Measurements from ENCODE around the gene CFAP92.
A peak's percentile ranks its signal among the peaks of the same experiment; 100 is the strongest.
"Not testable (repeated sequence)": the region's sequence is repeated elsewhere in the genome, so short reads cannot be mapped to it uniquely, and the experiment has no call there.

CFAP92 gene

GRCh38 chr3:128867200-128868125 is 126.4 kb downstream of the CFAP92 start:
- Histone ChIP-seq H3K4me1 (ENCODE audit: control insufficient read depth, insufficient read depth, low read length) (no peaks in the 10 kb centered on the region; the same call in 1 of the 2 replicates), H3K4me3 (ENCODE audit: low read depth, low read length) (no peak overlapping the region), H3K36me3 (ENCODE audit: control insufficient read depth in 2 of 2, insufficient read depth in 1 of 2, low read length in 2 of 2) (peaks cover 0 to 16% of the 10 kb centered on the region in 2 experiments; a peak in 1 of 3 replicates), H3K27ac (ENCODE audit: extremely low read depth, low read depth, low read length) (no peak overlapping the region), H3K9me3 (ENCODE audit: control insufficient read depth, insufficient read depth, low read depth, low read length) (no peaks in the 10 kb centered on the region)
- POLR2A ChIA-PET: interaction anchor here (0.8 kb wide), 1 partner anchor 12 kb away, joined by 3 read pairs; the partner anchor contains the start of gene ACAD9
- TF ChIP-seq ZNF768 (tag by site-specific recombination; IDR thresholded peaks at IDR 0.05): peak; percentile 100
- TF ChIP-seq YY2 (tag by site-specific recombination; IDR thresholded peaks at IDR 0.05): no peak
- CTCF ChIA-PET: interaction anchor here (0.9 to 1.7 kb wide), 4 partner anchors 8 to 73 kb away, joined by 3 to 6 read pairs (median 5); no protein-coding TSS in a partner anchor

- H3K9me3 ChIP-seq (ENCODE audit: control insufficient read depth, insufficient read depth, low read depth, low read length); CTCF ChIA-PET; H3K27ac ChIP-seq (ENCODE audit: extremely low read depth, low read depth, low read length); H3K4me3 ChIP-seq (ENCODE audit: low read depth, low read length); H3K4me1 ChIP-seq (ENCODE audit: control insufficient read depth, insufficient read depth, low read length): not testable (repeated sequence)
- peaks cover 0 to 23% of the 10 kb centered on the region in 2 experiments; a peak in 1 of 3 replicates for H3K36me3 ChIP-seq (ENCODE audit: control insufficient read depth in 2 of 2, insufficient read depth in 1 of 2, low read length in 2 of 2)
- POLR2A ChIA-PET: interaction anchor here (1.5 kb wide), 1 partner anchor 14 kb away, joined by 3 read pairs; the partner anchor contains the start of gene ACAD9
- TF ChIP-seq ZBTB17 (tag by site-specific recombination; IDR thresholded peaks at IDR 0.05): 0 out of 2 replicates have a peak, but pooled peaks have one; percentile 24
Measured at GRCh38 chr3:128864849-128865804, 128.7 kb downstream of the CFAP92 start.

DNA sequence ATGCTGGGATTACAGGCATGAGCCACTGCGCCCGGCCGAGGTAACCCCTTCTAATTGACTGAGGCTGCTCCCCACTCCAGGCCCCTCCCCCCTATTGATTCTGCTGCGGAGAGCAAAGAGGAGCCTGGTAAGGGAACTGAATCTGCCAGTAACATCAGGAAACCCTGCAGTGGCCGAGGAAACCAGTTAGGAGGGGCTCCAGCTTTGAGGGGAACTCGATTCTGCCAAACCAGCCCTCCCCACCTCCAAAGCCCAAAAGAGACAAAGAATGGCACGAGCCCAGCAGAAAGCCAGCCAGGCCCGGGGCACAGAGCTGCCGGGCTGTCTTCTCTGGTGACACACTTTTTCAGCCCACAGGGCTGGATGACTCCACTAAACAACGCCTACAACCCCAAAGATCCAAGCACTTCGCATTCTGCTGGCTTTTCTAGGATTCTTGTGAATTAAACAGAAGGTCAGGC is 129.5 kb downstream of the CFAP92 start:
- Histone ChIP-seq H3K4me3 (ENCODE audit: low read depth, low read length) (no peak overlapping the region), H3K4me1 (ENCODE audit: control insufficient read depth, insufficient read depth, low read length) (no peaks in the 10 kb centered on the region; the same call in 1 of the 2 replicates), H3K27ac (ENCODE audit: extremely low read depth, low read depth, low read length) (no peak overlapping the region), H3K9me3 (ENCODE audit: control insufficient read depth, insufficient read depth, low read depth, low read length) (no peaks in the 10 kb centered on the region), H3K36me3 (ENCODE audit: control insufficient read depth in 2 of 2, insufficient read depth in 1 of 2, low read length in 2 of 2) (peaks cover 0 to 25% of the 10 kb centered on the region in 2 experiments; a peak in 1 of 3 replicates)
- CTCF ChIA-PET: no interaction called here
- POLR2A ChIA-PET: no interaction called here
- no peak for TF ChIP-seq ZNF37A (tag by site-specific recombination; IDR thresholded peaks at IDR 0.05)
- no peak for TF ChIP-seq ZSCAN5A (tag by site-specific recombination; IDR thresholded peaks at IDR 0.05)
- TF ChIP-seq ZNF311 (tag by site-specific recombination; IDR thresholded peaks at IDR 0.05; ENCODE audit: borderline replicate concordance): no peak
- TF ChIP-seq ZNF239 (tag by site-specific recombination; IDR thresholded peaks at IDR 0.05): no peak
- no peak for TF ChIP-seq ZNF223 (tag by site-specific recombination; IDR thresholded peaks at IDR 0.05)

DNA sequence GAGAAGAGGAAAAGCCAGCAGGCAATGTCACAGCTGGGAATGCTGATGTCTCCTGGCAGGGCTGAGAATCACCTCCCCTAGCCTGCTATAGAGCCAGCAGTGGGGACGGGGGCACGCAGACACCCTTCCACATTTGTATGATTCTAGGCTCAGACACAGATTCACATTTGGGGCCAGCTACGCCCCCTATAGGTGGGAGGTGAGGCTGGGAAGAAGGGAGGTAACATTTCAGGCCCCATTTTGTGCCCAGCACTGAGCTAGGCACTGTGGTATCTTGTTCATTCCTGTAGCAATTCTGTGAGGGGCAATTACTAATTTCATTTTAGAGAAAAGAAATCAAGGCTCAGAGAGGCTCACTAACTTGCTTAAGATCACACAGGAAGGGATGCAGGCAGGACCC is 130.3 kb downstream of the CFAP92 start:
- POLR2A ChIA-PET: no interaction called here
- no peak overlapping the region for H3K27ac ChIP-seq (ENCODE audit: extremely low read depth, low read depth, low read length)

More for the DNA sequence above, 130.3 kb downstream of the CFAP92 start:
- no peaks in the 10 kb centered on the region for H3K9me3 ChIP-seq (ENCODE audit: control insufficient read depth, insufficient read depth, low read depth, low read length)
- H3K36me3 ChIP-seq (ENCODE audit: control insufficient read depth in 2 of 2, insufficient read depth in 1 of 2, low read length in 2 of 2): peaks cover 0 to 31% of the 10 kb centered on the region in 2 experiments; a peak in 1 of 3 replicates
- H3K4me1 ChIP-seq (ENCODE audit: control insufficient read depth, insufficient read depth, low read length): no peaks in the 10 kb centered on the region; the same call in 1 of the 2 replicates
- CTCF ChIA-PET: interaction anchor here (0.6 to 1.2 kb wide), 4 partner anchors 14 to 69 kb away, joined by 3 to 4 read pairs (median 3); no protein-coding TSS in a partner anchor
- no peak overlapping the region for H3K4me3 ChIP-seq (ENCODE audit: low read depth, low read length)
- TF ChIP-seq, protein P1, sequence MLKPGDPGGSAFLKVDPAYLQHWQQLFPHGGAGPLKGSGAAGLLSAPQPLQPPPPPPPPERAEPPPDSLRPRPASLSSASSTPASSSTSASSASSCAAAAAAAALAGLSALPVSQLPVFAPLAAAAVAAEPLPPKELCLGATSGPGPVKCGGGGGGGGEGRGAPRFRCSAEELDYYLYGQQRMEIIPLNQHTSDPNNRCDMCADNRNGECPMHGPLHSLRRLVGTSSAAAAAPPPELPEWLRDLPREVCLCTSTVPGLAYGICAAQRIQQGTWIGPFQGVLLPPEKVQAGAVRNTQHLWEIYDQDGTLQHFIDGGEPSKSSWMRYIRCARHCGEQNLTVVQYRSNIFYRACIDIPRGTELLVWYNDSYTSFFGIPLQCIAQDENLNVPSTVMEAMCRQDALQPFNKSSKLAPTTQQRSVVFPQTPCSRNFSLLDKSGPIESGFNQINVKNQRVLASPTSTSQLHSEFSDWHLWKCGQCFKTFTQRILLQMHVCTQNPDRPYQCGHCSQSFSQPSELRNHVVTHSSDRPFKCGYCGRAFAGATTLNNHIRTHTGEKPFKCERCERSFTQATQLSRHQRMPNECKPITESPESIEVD (tag by site-specific recombination; IDR thresholded peaks at IDR 0.05): no peak
